Endothelial cell of umbilical vein (primary cell): ENCODE data around the gene GTF3C4. TPM values are rescaled to one million over a fixed set of nuclear protein-coding genes. Genes with fewer than 3 reads are reported as not detected.
"Not testable (repeated sequence)": the region's sequence is repeated elsewhere in the genome, so short reads cannot be mapped to it uniquely, and the experiment has no call there.

Source experiments
- BruUV-seq: library from RNA; stranded (reverse); fragments of 400-500 nt; replicated peaks from 2 replicates; lab custom pipeline; 2021; lab: Mats Ljungman, UMichigan
- CTCF ChIA-PET: fragments of 300-600, 350-600 bp; sonication (Branson Sonifier 250); formaldehyde crosslinking; loops from one replicate; lab custom pipeline; 2021; ENCODE audit warnings: antibody characterized with exemption, inconsistent platforms; lab: Charles Lee
- POLR2A ChIA-PET: fragments of 300-600, 350-600 bp; sonication (Branson Sonifier 250); formaldehyde crosslinking; loops from one replicate; lab custom pipeline; 2021; ENCODE audit warnings: antibody characterized with exemption, inconsistent platforms; lab: Charles Lee
- DNase-seq: peaks from one replicate; pipeline ENCODE4 v3.0.0-alpha.2; 2011; ENCODE audit warnings: low read depth, low spot score
- FAIRE-seq: peaks from 2 replicates; lab custom pipeline; 2011; peaks lifted over from hg19 to GRCh38; lab: Jason Lieb, UNC
- H2AFZ ChIP-seq: 2 replicates; pipeline ENCODE4 v1.6.0; 2012; ENCODE audit warnings: low read depth, low read length, control low read depth, inconsistent platforms
- H3K27ac ChIP-seq: 2 replicates; pipeline ENCODE4 v1.5.1; 2011; ENCODE audit warnings: low read depth, mild to moderate bottlenecking, control low read depth, low read length, moderate library complexity; ENCODE audit not compliant: insufficient read depth
- H3K27me3 ChIP-seq, 2 experiments: 2 replicates each; pipeline versions ENCODE4 v1.6.0 to v1.6.1; 2011; ENCODE audit warnings: low read length in 2 of 2, mixed read lengths in 1 of 2; ENCODE audit not compliant: control insufficient read depth in 2 of 2, insufficient read depth in 2 of 2
- H3K36me3 ChIP-seq, 2 experiments: 2 replicates in 1 of 2; 3 replicates in 1 of 2; pipeline ENCODE4 v1.5.1; 2011; ENCODE audit warnings: low read length in 2 of 2, mild to moderate bottlenecking in 1 of 2, moderate library complexity in 1 of 2; ENCODE audit not compliant: control insufficient read depth in 2 of 2, insufficient read depth in 2 of 2; ENCODE audit errors: extremely low read depth in 1 of 2
- H3K4me1 ChIP-seq: 3 replicates; pipeline ENCODE4 v1.5.1; 2011; ENCODE audit warnings: mild to moderate bottlenecking, low read length; ENCODE audit not compliant: control insufficient read depth, insufficient read depth; ENCODE audit errors: extremely low read depth
- H3K4me2 ChIP-seq: 2 replicates; pipeline ENCODE4 v1.6.1; 2011; ENCODE audit warnings: low read length, control low read depth, mixed read lengths; ENCODE audit not compliant: insufficient read depth
- H3K4me3 ChIP-seq, 3 experiments: fragments of 200-600 bp in 1 of 3; sonication (generic), shearing (Covaris generic) in 1 of 3; replicated peaks in 1 of 3; 2 replicates each; pipeline ENCODE4 v1.5.1; 2011 to 2016; ENCODE audit warnings: control low read depth in 3 of 3, low read length in 3 of 3, mild to moderate bottlenecking in 2 of 3, inconsistent platforms in 1 of 3, low read depth in 1 of 3, moderate library complexity in 1 of 3; ENCODE audit not compliant: insufficient read depth in 1 of 3
- H3K79me2 ChIP-seq: 2 replicates; pipeline ENCODE4 v1.6.0; 2012; ENCODE audit warnings: low read length, inconsistent platforms; ENCODE audit not compliant: control insufficient read depth, insufficient read depth
- H3K9ac ChIP-seq: replicated peaks from 2 replicates; pipeline ENCODE3; 2011; ENCODE audit warnings: low read length, control low read depth; ENCODE audit not compliant: insufficient read depth; ENCODE audit errors: extremely low read depth
- H3K9me1 ChIP-seq: replicated peaks from 3 replicates; pipeline ENCODE4 v1.6.0; 2011; ENCODE audit warnings: mild to moderate bottlenecking, low read length; ENCODE audit not compliant: control insufficient read depth, insufficient read depth; ENCODE audit errors: extremely low read depth
- H3K9me3 ChIP-seq: replicated peaks from 2 replicates; pipeline ENCODE4 v1.5.1; 2012; ENCODE audit warnings: low read length, inconsistent platforms; ENCODE audit not compliant: control insufficient read depth, insufficient read depth
- H4K20me1 ChIP-seq: replicated peaks from 2 replicates; pipeline ENCODE3; 2011; ENCODE audit warnings: mild to moderate bottlenecking, low read length; ENCODE audit not compliant: control insufficient read depth, insufficient read depth; ENCODE audit errors: extremely low read depth
- CTCF ChIP-seq, 2 donors: IDR thresholded peaks; 1 replicate in 1 of 2; 2 replicates in 1 of 2; pipeline ENCODE4 v1.5.1; 2011; ENCODE audit warnings: low read length in 2 of 2, mild to moderate bottlenecking in 2 of 2, moderate library complexity in 2 of 2, control low read depth in 1 of 2, inconsistent platforms in 1 of 2, low read depth in 1 of 2; ENCODE audit not compliant: insufficient read depth in 1 of 2; ENCODE audit errors: extremely low read depth in 1 of 2
- EZH2 ChIP-seq: IDR thresholded peaks from 2 replicates; pipeline ENCODE4 v1.6.1; 2012; ENCODE audit warnings: borderline replicate concordance, low read depth, mild to moderate bottlenecking, moderate library complexity, low read length, inconsistent platforms; ENCODE audit not compliant: severe bottlenecking
- FOS ChIP-seq: IDR thresholded peaks from 2 replicates; pipeline ENCODE4 v1.6.1; 2011; ENCODE audit warnings: mild to moderate bottlenecking, low read length, moderate library complexity, borderline replicate concordance; ENCODE audit not compliant: insufficient read depth
- GATA2 ChIP-seq: IDR thresholded peaks from 2 replicates; pipeline ENCODE4 v1.7.0; 2011; ENCODE audit warnings: low read depth, mild to moderate bottlenecking, moderate library complexity, mixed read lengths, low read length; ENCODE audit not compliant: insufficient read length, insufficient read depth
- JUN ChIP-seq: IDR thresholded peaks from 2 replicates; pipeline ENCODE4 v1.6.1; 2011; ENCODE audit warnings: borderline replicate concordance, low read depth; ENCODE audit not compliant: insufficient read length, insufficient read depth
- MAX ChIP-seq: IDR thresholded peaks from 2 replicates; pipeline ENCODE4 v1.6.1; 2011; ENCODE audit not compliant: insufficient read depth, insufficient read length
- MYC ChIP-seq: IDR thresholded peaks from one replicate; pipeline ENCODE4 v1.6.1; 2011; ENCODE audit warnings: mild to moderate bottlenecking, low read depth, low read length
- POLR2A ChIP-seq: IDR thresholded peaks from 2 replicates; pipeline ENCODE4 v1.6.1; 2012; ENCODE audit warnings: low read depth, mild to moderate bottlenecking, control low read depth, low read length
- POLR2AphosphoS5 ChIP-seq: IDR thresholded peaks from 2 replicates; pipeline ENCODE4 v1.6.1; 2012; ENCODE audit warnings: low read depth, mild to moderate bottlenecking, control low read depth, low read length, moderate library complexity; ENCODE audit not compliant: insufficient read depth
- dilution Hi-C: fragments of 300-500 bp; cut with MboI; formaldehyde crosslinking; loops from one replicate; pipeline ENCODE4 v1.15.0; 2019; ENCODE audit warnings: low sequenced_read_pairs; ENCODE audit not compliant: extremely low pct_ligation_motif_present
- intact Hi-C: fragments of 100-400 bp; cut with micrococcal nuclease; formaldehyde crosslinking; loops from one replicate; pipeline ENCODE4 v1.10.0; 2022
- polyA plus RNA-seq, 4 experiments: library from polyadenylated mRNA; depleted of rRNA in 3 of 4; stranded (reverse) in 3 of 4; unstranded in 1 of 4; fragments of >200 nt; gene quantifications; 2 replicates each; pipeline versions ENCODE4 v1.2.1 to v1.2.3, GENCODE V29; 2011 to 2012; ENCODE audit warnings: missing spikeins in 1 of 4
- total RNA-seq: library from RNA; stranded (reverse); gene quantifications from 2 replicates; pipeline ENCODE4 v1.2.3, GENCODE V29; 2021

GTF3C4 gene
- total and polyA plus RNA-seq, 2 donors (not counting 3 experiments of a cell fraction or from before 2014, with no cell fraction given): 3.3 to 19.2 TPM

GRCh38 chr9:132717326-132717945 is 47.2 kb downstream of the GTF3C4 start:
- intact Hi-C loops (no loop called here), dilution Hi-C loops (no loop called here)
- Histone ChIP-seq H3K4me1 (no peaks in the 10 kb centered on the region), H3K36me3 (no peaks in the 10 kb centered on the region), H3K9me3 (no peaks in the 10 kb centered on the region), H3K9me1 (no peaks in the 10 kb centered on the region), H3K4me3 (no peak overlapping the region), H4K20me1 (no peaks in the 10 kb centered on the region), H3K9ac (no peak overlapping the region), H3K79me2 (no peaks in the 10 kb centered on the region), H2AFZ (no peak overlapping the region), H3K4me2 (no peak overlapping the region), H3K27me3 (peaks cover 9% of the 10 kb centered on the region in 2 experiments), H3K27ac (no peak overlapping the region)
- no TSS peak for BruUV-seq
- TF ChIP-seq MAX (no peak), EZH2 (no peak), CTCF (IDR thresholded peaks at IDR 0.05; ENCODE audit: extremely low read depth in 1 of 2, insufficient read depth in 1 of 2, low read depth in 1 of 2, low read length in 2 of 2) (no peak), POLR2A (no peak), MYC (no peak), FOS (no peak), GATA2 (no peak), POLR2AphosphoS5 (no peak), JUN (no peak)
- ChIA-PET POLR2A (no interaction called here), CTCF (no interaction called here)
- DNase-seq: no peak
- no peak for FAIRE-seq

- H4K20me1 ChIP-seq, DNase-seq, H3K79me2 ChIP-seq, H3K27me3 ChIP-seq, H3K9ac ChIP-seq, H2AFZ ChIP-seq, FAIRE-seq, H3K4me2 ChIP-seq, H3K27ac ChIP-seq, H3K4me3 ChIP-seq, H3K4me1 ChIP-seq, H3K9me3 ChIP-seq, H3K36me3 ChIP-seq, POLR2A ChIA-PET, H3K9me1 ChIP-seq, BruUV-seq, intact Hi-C loops, dilution Hi-C loops: not testable (repeated sequence)
- CTCF ChIA-PET: interaction anchor here (0.9 kb wide), 1 partner anchor 40 kb away, joined by 3 read pairs; no protein-coding TSS in a partner anchor
These were observed 48.2 kb downstream of the GTF3C4 start for GRCh38 chr9:132718381-132718928.
